ENCODE measurements around the gene RUVBL2. TPM values are rescaled to one million over a fixed set of nuclear protein-coding genes. Genes with fewer than 3 reads are reported as not detected.
"Not testable (repeated sequence)": the region's sequence is repeated elsewhere in the genome, so short reads cannot be mapped to it uniquely, and the experiment has no call there.

The RUVBL2 gene
- polyA plus RNA-seq, 1 experiment, result 221 TPM

- POLR2A ChIA-PET, result interaction anchor here (0.5 kb wide), 1 partner anchor 28 kb away, joined by 3 read pairs; the partner anchor contains the start of genes GYS1 and RUVBL2
Measured at GRCh38 chr19:49020931-49021895, 27.5 kb downstream of the RUVBL2 start.

GRCh38 chr19:49022116-49022515 lies 28.4 kb downstream of the RUVBL2 start:
- no peaks in the 10 kb centered on the region for H3K27me3 ChIP-seq (ENCODE audit: control insufficient read depth, insufficient read depth, low read length)
- TF ChIP-seq CTCF (IDR thresholded peaks at IDR 0.05; ENCODE audit: insufficient read depth, low read depth, low read length), result no peak
- CTCF ChIA-PET, result interaction anchor here (0.6 to 6.1 kb wide), 2 partner anchors 23 to 197 kb away, joined by 3 to 34 read pairs; no protein-coding TSS in a partner anchor
- H3K36me3 ChIP-seq (ENCODE audit: control insufficient read depth, insufficient read depth, low read length), result no peaks in the 10 kb centered on the region
- no peak for DNase-seq (ENCODE audit: low read depth)
- POLR2A ChIA-PET, result no interaction called here
- no peak overlapping the region for H3K4me3 ChIP-seq (ENCODE audit: low read depth, low read length)

More at GRCh38 chr19:49020931-49021895, 27.5 kb downstream of the RUVBL2 start:
- no peak for DNase-seq (ENCODE audit: low read depth)
- no peaks in the 10 kb centered on the region for H3K36me3 ChIP-seq (ENCODE audit: control insufficient read depth, insufficient read depth, low read length)
- no peak for TF ChIP-seq CTCF (IDR thresholded peaks at IDR 0.05; ENCODE audit: insufficient read depth, low read depth, low read length)
- no peak overlapping the region for H3K4me3 ChIP-seq (ENCODE audit: low read depth, low read length)
- CTCF ChIA-PET, result interaction anchor here (0.7 to 6.1 kb wide), 3 partner anchors 13 to 262 kb away, joined by 3 to 34 read pairs (median 11); no protein-coding TSS in a partner anchor
- no peaks in the 10 kb centered on the region for H3K27me3 ChIP-seq (ENCODE audit: control insufficient read depth, insufficient read depth, low read length)

GRCh38 chr19:49024233-49024632 lies 30.5 kb downstream of the RUVBL2 start, which contains the start of gene CGB3:
Gene CGB3, minus strand, starts transcription at chr19:49024333. Its CDS starts 362 bp downstream, at chr19:49023971.
- CTCF ChIA-PET; DNase-seq (ENCODE audit: low read depth); H3K36me3 ChIP-seq (ENCODE audit: control insufficient read depth, insufficient read depth, low read length); POLR2A ChIA-PET; H3K27me3 ChIP-seq (ENCODE audit: control insufficient read depth, insufficient read depth, low read length); H3K4me3 ChIP-seq (ENCODE audit: low read depth, low read length): not testable (repeated sequence)

GRCh38 chr19:49025088-49025487 lies 31.4 kb downstream of the RUVBL2 start:
- H3K27me3 ChIP-seq (ENCODE audit: control insufficient read depth, insufficient read depth, low read length); H3K36me3 ChIP-seq (ENCODE audit: control insufficient read depth, insufficient read depth, low read length); CTCF ChIA-PET; DNase-seq (ENCODE audit: low read depth); H3K4me3 ChIP-seq (ENCODE audit: low read depth, low read length); POLR2A ChIA-PET: not testable (repeated sequence)

GRCh38 chr19:49025599-49025998 lies 31.9 kb downstream of the RUVBL2 start:
- H3K4me3 ChIP-seq (ENCODE audit: low read depth, low read length); CTCF ChIA-PET; POLR2A ChIA-PET; H3K36me3 ChIP-seq (ENCODE audit: control insufficient read depth, insufficient read depth, low read length); H3K27me3 ChIP-seq (ENCODE audit: control insufficient read depth, insufficient read depth, low read length); DNase-seq (ENCODE audit: low read depth): not testable (repeated sequence)

- CTCF ChIA-PET, result interaction anchor here (0.6 kb wide), 1 partner anchor 17 kb away, joined by 3 read pairs; no protein-coding TSS in a partner anchor
- POLR2A ChIA-PET, result not testable (repeated sequence)
Measured at GRCh38 chr19:49028686-49029085, 35.0 kb downstream of the RUVBL2 start.

GRCh38 chr19:49029749-49030148 lies 36.1 kb downstream of the RUVBL2 start:
- H3K36me3 ChIP-seq (ENCODE audit: control insufficient read depth, insufficient read depth, low read length); H3K27me3 ChIP-seq (ENCODE audit: control insufficient read depth, insufficient read depth, low read length); DNase-seq (ENCODE audit: low read depth); POLR2A ChIA-PET; H3K4me3 ChIP-seq (ENCODE audit: low read depth, low read length): not testable (repeated sequence)
- CTCF ChIA-PET, result interaction anchor here (1.3 kb wide), 1 partner anchor 11 kb away, joined by 3 read pairs; no protein-coding TSS in a partner anchor

More at GRCh38 chr19:49028686-49029085, 35.0 kb downstream of the RUVBL2 start:
- DNase-seq (ENCODE audit: low read depth); H3K36me3 ChIP-seq (ENCODE audit: control insufficient read depth, insufficient read depth, low read length); H3K27me3 ChIP-seq (ENCODE audit: control insufficient read depth, insufficient read depth, low read length); H3K4me3 ChIP-seq (ENCODE audit: low read depth, low read length): not testable (repeated sequence)

GRCh38 chr19:49030323-49030722 lies 36.6 kb downstream of the RUVBL2 start:
- DNase-seq (ENCODE audit: low read depth); H3K36me3 ChIP-seq (ENCODE audit: control insufficient read depth, insufficient read depth, low read length); POLR2A ChIA-PET; H3K27me3 ChIP-seq (ENCODE audit: control insufficient read depth, insufficient read depth, low read length); H3K4me3 ChIP-seq (ENCODE audit: low read depth, low read length): not testable (repeated sequence)
- CTCF ChIA-PET, result interaction anchor here (1.3 kb wide), 1 partner anchor 11 kb away, joined by 3 read pairs; no protein-coding TSS in a partner anchor

Data from BJ (cell line).